Measurements from ENCODE around the gene FLNA.
"Not testable (repeated sequence)": the region's sequence is repeated elsewhere in the genome, so short reads cannot be mapped to it uniquely, and the experiment has no call there.

The FLNA gene

DNA sequence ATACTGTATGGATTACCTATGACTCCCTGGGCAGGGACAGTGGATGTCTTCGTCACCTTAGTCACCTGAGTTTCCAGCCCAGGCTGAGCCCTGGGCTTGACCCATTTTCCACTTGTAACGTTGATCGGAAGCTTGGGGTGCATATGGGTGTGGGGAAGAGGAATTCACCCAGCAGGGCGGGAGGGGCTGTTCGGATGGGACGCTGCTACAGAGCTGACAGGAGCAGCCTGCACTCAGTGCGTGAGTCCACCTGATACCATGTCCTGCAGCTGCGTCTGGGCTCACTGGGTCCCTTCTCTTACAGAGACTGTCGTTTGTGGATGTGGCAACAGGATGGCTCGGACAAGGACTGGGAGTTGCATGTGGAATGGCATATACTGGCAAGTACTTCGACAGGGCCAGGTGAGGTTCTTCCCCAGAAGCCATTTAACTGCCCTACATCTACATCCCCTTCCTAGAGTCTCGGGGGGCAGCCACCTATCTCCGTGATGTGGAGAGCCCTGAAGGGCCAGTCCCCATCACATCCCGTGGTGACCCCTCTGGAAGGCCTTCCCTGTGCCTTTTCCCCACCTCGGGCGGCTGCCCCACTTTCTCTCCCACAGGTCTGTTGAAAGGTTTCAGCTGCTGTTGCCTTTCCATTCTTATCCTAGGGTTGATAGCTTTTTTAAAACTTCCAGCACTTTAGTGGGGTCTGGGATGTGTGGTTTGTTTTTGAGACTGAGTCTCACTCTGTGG is 65.2 kb downstream of the FLNA start:
- DNase-seq (ENCODE audit: low read depth in 1 of 2, low spot score in 1 of 2) = no peak

GRCh38 chrX:154308108-154308946 is 66.1 kb downstream of the FLNA start:
- peak; percentile 61 to 63 for DNase-seq (ENCODE audit: low read depth in 1 of 2, low spot score in 1 of 2)

DNA sequence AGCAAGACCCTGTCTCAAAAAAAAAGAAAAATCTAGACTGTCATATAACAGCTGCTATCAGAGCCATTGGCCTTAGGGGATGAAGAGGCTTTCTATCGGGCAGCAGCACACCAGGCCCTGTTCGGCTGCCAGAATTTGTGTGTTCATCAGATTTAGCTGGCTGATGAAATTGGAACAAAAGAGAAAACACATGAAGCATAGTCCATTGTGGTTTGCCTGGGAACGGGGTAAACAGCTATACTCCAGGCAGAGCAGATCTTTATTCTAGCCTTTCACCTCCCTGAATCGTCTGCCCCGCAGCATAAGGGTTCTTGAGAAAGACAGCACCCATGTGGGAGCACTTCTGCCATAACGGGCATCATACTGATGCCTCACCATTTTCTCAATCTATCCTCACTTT is 67.2 kb downstream of the FLNA start:
- DNase-seq (ENCODE audit: low read depth in 1 of 2, low spot score in 1 of 2) = no peak

DNA sequence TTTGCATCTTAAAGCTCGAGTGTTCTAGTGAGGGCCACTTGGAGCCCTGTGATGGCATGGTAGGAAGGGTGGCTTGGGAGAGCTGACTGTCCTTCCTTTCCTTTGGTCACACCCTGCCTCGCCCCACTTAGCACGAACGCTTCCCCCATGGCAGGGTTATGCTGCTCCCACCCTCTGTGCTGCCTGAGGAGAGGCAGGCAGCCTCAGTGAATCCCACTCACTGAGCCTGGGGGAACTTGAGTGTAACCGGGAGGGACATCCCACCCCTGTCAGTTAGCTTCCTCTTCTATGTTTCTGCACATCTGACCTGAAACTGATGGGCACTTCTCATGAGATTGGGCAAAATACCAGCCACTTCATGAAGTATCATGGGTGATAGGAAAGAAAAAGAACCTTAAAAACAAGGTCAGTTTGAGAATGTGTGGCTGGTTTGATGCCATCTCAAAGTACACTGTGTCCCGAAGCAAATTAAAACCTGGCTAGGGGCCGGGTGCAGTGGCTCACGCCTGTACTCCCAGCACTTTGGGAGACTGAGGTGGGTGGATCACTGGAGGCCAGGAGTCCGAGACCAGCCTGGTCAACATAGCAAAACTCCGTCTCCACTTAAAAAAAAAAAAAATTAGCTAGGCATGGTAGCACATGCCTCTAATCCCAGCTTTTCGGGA is 68.8 kb downstream of the FLNA start:
- no peak for DNase-seq (ENCODE audit: low read depth in 1 of 2, low spot score in 1 of 2)

DNA sequence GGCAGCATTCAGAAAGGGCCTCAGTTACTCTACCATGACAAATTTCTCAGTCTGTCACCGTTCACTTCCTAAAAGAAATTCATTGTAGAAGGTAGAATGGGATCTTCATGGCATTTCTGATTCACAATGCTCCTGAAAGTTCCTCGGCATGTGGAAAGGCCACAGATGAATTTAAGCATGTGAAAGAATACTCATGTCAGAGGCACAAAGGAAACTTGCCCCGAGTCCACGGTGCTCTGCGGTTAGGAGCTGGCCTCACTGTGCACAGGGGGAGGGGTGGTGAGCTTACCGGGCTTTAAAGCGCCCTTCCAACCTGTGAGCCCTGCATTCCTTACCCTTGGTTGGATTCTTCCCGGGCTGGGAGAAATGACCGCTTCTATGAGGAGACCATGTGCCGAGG is 69.6 kb downstream of the FLNA start:
- no peak for DNase-seq (ENCODE audit: low read depth in 1 of 2, low spot score in 1 of 2)

DNA sequence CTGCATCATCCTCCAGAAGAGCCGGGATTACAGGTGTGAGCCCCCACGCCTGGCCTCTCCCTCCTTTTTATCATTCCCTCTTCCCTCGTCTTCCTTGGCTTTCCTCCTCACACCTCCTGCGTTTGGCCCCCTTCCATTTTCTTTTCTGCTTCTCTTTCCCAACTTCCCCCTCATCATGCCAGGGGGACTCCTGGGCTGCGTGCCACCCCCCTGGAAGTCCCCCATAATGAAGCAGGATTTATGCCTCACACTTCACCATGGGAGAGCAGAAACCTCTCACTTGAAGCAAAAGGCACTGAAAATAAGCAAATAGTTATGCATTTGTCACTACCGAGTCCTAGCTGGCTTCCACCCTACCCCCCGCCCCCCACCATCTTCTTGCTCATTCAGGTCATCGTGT is 71.0 kb downstream of the FLNA start:
- no peak for DNase-seq (ENCODE audit: low read depth in 1 of 2, low spot score in 1 of 2)

DNA sequence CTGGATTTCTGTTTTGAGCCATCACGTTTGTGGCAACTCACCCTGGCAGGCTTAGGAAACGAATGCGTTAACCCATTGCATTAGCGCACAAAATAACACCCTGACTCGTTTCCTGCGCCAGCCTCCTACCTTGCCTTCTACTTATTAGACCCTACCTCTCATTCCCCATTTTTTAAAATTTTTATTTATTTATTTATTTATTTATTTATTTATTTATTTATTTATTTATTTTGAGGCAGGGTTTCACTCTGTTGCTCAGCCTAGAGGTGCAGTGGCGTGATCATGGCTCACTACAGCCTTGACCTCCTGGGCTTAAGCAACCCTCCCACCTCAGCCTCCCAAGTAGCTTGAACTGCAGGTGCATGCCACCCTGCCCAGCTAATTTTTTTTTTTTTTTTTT is 71.4 kb downstream of the FLNA start:
- not testable (repeated sequence) for DNase-seq (ENCODE audit: low read depth in 1 of 2, low spot score in 1 of 2)

DNA sequence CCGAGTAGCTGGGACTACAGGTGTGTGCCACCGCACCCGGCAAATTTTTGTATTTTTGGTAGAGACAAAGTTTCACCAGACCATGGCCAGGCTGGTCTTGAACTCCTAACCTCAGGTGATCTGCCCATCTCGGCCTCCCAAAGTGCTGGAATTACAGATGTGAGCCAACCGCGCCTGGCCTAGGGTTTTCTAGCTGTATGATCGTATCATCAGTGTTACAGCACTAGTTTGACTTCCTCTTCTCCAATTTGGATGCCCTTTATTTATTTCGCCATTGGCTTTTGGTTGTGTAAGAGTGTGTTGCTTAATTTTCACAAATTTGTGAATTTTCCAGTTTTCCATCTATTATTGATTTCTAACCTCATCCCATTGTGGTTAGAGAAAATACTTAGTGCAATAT is 73.6 kb downstream of the FLNA start:
- DNase-seq (ENCODE audit: low read depth in 1 of 2, low spot score in 1 of 2) = no peak

Measured in activated T-helper 1 cell treated with anti-CD3 and anti-CD28 coated beads, Interleukin-2, amount 50 U/mL, for 16 hours (primary cell).